ENCODE measurements around the gene CACHD1.

Gene CACHD1

DNA sequence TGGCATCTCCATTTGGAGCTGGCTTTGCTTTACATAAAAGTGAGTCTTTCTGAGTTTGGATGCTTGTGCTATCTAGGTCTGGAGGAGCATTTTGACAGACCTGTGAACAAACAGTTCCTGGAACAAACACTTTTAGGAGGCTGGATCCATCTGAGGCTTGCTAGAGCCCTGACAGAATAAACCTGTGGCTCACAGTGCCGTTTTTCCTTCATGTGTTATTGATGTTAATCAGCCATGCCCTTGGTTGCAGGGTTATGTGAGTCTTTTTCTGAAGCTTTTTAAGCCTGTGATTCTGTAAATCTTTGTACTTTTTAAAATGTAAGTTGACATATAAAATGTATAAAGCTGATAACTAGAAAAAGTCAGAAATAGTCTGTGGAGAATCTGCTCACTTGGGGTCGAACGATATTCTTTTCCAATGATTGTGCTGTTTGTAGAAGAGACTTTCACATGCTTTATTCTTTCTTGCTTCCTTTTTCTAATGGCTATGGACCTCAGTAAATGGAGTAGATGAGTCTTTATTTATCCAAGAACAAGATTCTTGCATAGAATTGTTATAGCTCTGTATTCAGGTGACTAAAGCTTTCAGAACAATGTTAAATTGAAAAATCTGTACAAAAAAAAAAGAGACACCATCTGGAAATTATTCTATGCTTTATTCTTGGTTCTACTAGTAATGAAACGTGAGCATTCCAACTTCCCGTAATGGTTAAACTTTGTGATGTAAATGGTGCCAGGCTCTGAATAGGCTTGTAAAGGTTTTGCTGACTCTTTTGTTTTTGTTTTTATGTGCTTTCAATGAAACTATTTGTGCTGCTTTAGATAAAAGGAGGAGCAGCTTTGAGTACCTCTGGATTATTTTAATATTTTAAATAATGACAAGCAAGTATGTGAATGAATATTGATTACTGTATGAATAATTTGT is 53.7 kb downstream of the CACHD1 start:
- DNase-seq (ENCODE audit: low spot score), result no peak

DNA sequence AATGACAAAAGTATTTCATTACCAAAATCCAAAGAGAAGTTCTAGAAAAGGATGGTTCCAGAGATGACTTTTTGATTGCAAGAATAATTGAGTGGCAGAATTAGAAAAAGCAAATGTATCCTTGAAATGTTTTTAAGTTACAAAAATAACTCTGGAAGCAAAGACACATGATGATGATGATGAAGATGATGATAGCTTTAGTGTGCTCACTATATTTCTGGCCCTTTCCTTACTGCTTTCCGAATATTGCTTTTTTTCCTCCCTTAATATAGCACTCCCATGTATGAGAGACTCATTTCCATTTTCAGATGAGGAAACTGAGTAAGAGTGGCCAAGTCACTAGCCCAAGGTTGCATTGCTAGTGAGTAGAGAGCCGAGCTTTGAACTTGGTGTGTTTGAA is 54.7 kb downstream of the CACHD1 start:
- no peak for DNase-seq (ENCODE audit: low spot score)

DNA sequence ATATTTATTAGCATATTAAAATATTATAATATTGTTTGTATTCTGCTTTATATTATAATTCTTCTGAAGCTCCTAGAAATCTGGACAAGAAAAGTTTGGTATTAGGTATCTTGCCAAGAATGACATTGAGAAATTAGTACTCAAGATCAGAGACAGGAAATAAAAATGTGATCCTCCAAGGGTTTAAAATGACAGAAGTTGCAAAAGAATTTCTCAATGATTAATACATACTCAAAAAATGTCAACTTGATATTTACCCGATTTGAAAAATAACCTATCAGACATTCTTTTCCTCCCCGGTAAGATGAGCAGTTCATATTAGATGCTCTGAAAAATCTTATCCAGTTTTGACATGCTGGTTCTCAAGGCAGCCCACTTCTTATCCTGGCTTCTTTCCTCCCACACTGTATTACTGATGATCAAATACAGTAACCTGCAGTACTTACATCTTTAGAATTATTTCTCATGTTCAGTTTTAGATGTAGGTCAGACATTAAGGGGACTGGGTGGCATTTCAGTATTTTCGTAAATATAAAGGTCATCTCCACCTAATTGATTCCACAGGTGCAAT is 55.3 kb downstream of the CACHD1 start:
- no peak for DNase-seq (ENCODE audit: low spot score)

DNA sequence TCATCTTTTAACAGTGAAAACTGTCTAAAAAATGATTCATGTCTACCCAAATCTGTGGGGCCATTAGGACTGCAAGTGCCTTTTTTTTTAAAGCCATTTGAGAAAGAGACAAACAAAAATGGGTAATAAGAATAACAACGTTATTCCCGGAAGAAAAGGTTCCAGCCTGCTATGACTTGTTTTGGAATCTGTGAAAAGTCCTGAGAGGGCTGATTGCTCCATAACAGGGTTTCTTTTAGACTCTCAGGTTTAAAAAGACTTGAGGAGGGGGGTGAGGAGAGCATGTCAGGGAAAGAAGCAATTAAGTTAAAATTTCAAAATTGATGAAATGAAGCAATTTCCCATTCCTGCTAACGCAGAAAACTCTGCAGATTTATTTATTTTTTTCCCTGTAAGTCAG is 56.4 kb downstream of the CACHD1 start:
- DNase-seq (ENCODE audit: low spot score), result no peak

DNA sequence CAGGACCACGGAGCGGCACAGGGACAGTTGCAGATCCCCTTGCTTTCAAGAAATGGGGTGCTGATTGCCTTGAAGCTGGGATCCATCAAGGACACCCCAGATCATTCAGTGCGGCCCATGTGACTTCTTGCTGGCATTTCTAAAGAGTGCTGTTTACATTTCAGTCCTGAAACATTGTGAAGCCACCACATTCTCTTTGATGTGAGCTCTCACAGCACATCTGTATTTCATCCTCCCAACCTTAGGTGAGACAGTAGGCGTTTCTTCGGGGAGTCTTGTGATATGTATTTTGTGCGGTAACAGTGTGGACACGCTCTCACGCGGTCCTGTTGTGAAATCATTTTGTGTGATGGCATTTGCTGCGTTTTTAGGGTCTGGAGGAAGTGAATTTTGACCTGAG is 57.2 kb downstream of the CACHD1 start:
- no peak for DNase-seq (ENCODE audit: low spot score)

DNA sequence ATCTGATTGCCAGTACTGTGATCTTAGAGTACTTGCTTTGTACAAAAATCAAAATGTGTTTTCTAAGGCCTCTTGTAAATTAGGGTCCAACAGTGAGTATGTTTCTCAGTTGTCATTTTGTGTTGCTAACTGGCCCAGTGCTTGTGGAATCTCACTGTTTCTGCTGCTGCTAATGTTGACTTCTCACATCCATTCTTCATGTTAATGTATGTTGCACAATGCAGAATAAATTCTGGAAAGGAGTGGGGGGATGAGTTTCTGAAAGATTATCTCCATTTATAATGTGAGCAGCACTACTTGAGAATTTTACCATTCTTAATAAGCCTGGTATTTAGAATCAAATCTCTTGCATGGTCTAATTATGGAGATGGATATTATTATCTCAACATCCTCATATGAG is 57.9 kb downstream of the CACHD1 start:
- no peak for DNase-seq (ENCODE audit: low spot score)

DNA sequence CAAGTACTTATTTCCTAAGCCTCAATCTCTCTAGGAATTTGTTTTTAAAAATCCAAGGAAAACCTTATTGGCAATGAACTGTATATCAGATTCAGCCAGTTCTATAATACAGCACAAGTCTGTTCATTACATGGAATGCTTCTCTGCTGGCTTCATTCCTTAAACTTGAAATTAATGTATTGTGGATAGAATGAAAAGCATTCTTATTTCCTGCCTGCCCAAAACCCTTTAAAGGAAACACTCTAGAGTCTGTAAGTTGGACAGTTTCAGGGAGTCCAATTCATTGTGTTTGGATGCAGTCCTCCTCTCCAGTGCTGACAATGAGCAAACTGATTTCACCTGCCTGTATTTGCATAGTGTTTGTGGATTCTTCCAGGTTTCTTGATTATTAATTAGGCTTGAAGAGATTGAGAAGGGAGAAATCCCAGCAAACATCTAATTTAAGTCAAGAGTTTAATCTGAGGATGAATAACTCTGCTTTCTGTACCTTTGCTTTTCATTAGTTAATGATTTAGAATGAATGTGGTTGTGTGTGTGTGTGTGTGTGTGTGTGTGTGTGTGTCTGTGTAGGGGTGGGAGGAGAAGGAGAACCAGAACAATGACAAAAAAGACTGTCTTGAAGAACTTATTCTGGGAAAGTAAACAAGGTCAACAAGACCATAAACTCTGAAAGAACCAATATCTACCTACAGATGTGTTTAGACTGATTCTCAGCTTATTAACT is 61.2 kb downstream of the CACHD1 start:
- no peak for DNase-seq (ENCODE audit: low spot score)

DNA sequence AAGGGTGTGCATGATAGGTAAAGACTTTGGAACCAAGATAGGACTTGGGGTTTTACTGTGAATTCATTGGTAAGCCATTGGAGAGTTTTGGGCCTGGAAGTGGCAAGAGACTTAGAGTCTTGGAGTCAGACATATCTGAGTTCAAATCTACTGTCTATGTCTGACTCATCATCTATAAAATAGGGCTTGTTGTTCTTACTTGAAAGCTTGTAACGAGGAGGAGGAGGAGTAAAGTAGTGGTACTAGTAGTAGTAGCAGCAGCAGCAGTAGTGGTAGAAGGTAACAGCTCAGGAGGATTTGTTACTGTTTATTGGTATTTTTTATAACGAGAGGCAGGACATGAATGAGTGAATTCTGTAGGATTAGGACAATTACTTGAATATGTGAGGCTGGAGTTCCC is 62.7 kb downstream of the CACHD1 start:
- DNase-seq (ENCODE audit: low spot score), result no peak

DNA sequence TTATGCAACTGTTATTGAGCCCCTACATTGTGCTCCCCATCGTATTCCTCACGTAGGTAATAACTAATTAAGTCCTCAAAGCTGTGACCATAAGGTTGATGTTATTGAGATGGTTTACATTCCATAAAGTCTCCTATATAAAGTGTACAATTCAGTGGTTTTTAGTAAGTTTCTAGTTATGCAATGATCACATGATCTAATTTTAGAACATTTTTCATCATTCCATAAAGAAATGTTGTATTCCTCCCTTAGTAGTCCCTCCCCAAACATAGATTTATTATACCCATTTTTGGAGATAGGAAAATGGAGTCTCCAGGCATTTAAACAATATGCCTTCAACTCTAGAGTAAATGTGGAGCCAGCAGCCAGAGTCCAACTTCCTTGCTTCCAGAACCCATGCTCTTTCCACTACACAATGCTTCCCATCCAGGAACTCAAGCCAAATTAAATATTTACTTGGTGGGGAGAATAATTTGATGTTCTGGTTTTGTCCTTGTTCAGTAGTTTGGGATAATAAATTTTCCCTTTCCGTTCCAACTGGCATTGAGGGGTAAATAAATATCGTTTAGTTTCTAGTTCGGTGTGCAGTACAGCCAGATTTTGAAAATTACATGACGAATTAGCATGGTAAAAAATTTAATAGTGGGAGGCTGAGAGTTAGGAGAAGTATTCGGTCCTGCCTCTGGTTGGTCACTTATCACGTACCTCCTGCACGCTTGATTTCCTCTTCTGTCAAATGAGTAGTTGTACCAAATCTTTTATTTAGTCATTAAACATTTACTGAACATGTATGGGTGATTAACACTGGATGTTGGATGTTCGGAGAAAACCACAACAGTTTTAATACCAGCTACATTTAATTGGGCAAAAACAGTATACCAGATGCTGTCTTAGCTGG is 66.3 kb downstream of the CACHD1 start:
- DNase-seq (ENCODE audit: low spot score), result no peak

DNA sequence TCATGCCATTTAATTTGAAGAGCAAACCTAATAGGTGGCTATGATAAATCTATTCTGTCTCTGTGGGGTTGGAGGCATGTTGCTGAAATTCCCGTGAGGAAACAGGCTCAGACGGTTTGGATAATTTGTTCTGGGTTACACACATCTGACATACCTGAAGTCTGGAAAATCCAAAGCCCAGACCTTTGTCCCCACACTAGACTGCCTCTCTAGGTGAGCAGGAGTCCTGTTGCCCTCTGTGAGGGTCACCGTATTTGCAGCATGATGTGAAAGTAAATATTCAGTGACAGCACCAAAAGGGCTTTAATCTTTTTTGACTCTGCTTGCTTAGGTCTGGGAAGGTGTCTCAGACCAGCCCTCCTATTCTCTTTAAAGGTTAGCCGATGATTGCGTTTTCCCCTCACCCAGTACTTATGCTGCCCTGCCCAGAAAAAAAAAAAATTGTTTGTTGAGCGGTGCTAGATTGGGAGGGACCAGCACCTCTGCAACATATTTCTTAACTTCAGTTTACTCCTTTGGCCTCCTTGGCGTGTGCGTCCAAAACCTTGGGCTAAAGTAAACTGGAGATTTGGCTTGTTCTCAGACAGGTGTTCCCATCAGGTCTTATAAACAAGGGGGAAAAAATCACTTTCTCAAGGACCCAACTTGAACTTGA is 67.0 kb downstream of the CACHD1 start:
- DNase-seq (ENCODE audit: low spot score), result no peak

DNA sequence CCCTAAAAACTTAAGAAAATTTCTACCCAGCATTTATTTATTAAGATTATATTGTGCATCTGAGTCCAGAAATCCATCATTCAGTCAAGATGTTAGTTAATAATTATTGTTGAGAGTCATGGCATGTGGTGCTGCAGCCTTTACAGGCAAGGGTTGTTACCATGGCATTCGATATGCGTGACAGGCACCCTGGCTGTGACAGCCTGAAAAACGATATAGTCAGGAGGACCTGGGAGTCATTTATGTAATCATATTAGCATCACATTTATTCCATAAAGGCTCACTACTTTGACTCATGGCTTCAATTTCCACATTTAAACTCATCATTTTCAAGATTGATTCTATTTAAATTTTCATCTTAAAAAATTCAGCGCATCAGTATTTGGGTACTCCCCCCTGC is 68.0 kb downstream of the CACHD1 start:
- no peak for DNase-seq (ENCODE audit: low spot score)

DNA sequence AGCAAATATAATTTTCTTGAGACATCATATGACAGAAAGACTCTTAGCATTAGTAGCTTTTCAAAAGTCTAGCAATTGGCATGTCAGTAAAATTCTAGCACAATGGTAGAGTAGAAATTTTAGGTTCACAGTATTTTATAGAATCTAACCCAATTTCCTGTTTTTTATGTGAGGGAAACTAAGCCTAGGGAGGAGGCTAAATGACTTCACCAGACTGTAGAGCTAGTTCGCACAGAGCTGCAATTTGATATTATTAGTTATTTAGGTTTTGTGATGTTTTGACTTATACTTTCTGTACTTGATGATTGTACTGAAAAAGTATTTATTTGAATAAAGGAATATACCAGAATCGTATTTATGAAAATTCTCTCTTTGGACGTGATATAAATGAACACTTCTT is 68.5 kb downstream of the CACHD1 start:
- DNase-seq (ENCODE audit: low spot score), result no peak

DNA sequence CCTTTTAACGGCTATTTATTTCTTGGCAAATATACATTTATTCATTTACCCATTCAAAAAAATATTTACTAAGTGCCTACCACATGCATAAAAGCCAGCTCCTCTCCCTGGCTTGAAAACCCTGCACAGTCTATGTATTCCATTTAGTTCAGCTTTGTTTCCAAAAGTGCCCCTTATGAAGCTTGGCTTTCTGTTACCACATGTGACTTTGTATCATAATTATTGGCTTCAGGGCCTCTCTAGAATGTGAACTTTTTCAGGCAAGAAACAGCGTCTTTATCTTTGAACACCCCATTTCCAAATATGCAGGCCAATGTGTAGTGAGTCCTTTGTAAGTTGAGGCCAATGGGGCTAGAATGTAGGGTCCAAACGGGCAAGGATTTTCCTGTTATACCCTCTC is 69.4 kb downstream of the CACHD1 start:
- DNase-seq (ENCODE audit: low spot score), result no peak

DNA sequence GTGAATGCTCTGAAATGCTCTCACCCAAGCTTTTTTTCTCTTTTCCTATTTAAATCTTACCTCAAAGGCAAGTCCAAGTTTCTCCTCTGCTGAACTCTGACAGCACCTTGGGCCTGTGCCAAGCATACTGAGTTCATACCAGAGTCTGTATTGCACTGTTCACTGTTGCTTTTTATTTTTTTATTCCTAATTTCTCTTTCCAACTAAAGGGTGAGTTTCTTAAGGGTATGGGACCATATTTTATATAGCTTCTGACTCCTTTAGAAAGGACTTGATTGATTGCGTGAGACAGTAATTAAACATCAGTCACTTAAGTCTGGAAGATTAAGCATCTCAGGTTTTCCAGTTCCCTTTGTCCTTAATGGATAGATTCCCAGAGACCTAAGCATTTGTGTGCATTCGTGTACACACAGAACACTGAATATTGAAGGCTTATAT is 69.9 kb downstream of the CACHD1 start:
- DNase-seq (ENCODE audit: low spot score), result no peak

DNA sequence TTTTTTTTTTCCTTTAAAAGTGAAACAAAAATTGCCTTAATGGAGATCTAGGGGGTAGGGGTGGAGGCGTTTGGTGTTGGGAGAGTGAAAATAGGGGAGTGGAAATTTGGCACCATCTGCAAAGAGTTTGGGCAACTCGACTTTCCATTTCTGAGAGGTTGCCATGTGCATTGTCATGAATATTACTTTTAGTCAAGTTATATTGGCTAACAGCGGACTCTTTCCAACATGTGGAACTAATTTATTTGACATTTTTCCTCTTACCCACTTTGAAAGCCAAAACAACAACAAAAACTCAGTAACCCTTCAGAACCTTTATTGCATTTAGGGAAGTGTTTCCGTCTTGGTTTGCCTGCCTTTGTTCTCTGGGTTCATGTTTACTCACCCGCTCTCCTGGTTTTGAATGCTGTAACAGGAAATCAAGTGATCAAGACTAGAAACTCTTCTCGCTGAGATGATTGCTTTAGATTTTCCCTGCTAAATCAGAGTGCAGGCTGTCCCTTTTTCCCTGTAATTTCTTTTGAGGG is 70.4 kb downstream of the CACHD1 start:
- DNase-seq (ENCODE audit: low spot score), result no peak

DNA sequence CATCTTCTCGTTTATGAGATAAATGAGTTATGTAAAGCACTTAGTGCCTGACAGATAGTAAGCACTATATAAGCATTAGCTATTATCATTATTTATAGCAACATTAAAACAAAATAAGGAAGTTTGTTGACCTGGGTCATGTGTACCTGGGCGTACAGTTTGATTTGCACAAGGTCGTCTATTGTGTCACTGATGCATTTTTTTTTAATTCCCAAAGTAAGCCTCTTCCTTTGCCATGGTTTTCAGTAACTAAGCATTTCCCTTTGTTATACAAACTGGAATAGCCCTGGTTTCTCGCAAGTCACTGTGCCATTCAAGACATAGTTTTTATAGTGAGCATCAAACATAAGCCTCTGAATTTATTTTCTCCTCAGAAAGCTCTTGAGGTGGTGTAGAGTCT is 72.2 kb downstream of the CACHD1 start:
- no peak for DNase-seq (ENCODE audit: low spot score)

DNA sequence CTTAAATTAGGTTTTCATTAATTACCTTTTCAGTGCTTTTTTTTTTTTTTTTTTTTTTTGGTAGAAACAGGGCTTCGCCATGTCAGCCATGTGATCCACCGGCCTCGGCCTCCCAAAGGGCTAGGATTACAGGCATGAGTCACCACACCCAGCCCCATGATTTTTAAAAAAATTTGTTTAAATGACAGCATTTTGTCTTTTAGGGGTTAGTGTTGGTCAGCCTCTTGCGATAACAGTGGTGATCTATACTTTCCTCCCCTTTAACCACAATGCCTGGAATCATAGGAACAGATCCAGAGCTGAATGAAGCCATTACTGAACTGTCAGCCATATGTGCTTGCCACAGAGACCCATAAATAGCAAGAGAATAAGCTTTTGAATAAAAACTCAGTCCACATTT is 73.9 kb downstream of the CACHD1 start:
- no peak for DNase-seq (ENCODE audit: low spot score)

DNA sequence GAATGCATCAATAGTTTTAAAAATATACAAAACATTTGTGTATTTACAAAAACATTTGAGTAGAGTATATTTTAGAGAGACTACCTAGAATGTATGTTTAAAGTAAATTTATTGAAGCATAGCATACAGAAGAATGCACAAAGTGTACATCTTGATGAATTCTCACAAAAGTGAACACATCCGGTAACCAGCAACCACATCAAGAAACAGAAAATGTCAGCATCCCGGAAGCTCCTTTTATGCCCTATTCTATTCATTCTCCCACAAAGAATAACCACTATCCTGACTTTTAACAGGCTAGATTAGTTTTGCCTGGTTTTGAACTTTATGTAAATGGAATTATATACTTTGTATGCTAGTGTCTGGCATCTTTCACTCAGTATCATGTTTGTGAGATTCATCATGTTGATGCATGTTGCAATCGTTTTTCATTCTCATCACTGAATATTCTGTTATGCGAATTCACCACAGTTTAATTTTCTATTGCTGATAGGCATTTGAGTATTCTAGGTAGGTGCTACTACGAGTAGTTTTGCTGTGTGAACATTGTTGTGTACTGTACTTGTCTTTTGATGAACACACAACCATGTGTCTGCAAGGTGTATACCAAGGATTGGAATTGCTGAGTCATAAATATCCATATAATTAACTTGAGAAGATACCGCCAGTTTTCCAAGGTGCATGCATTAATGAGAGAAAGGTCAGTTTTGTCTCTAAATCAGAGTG is 75.4 kb downstream of the CACHD1 start:
- no peak for DNase-seq (ENCODE audit: low spot score)

DNA sequence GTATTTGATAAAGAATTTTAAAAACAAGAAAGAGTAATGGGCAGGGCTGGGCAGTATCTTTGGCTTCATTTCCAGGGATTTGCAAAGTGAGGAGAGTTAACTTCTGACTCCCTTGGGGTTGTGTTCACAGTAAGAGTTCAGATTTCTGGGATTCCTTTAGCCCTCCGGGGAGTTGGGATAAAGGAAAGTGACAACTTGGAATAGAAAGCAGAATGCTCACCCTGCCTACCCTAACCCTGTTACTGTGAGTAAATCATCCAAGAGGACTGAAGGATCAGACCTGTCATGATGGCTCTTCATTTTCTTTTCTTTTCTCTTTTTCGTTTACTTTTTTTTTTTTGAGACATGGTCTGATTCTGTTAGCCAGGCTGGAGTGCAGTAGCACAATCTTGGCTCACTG is 76.1 kb downstream of the CACHD1 start:
- DNase-seq (ENCODE audit: low spot score), result no peak

DNA sequence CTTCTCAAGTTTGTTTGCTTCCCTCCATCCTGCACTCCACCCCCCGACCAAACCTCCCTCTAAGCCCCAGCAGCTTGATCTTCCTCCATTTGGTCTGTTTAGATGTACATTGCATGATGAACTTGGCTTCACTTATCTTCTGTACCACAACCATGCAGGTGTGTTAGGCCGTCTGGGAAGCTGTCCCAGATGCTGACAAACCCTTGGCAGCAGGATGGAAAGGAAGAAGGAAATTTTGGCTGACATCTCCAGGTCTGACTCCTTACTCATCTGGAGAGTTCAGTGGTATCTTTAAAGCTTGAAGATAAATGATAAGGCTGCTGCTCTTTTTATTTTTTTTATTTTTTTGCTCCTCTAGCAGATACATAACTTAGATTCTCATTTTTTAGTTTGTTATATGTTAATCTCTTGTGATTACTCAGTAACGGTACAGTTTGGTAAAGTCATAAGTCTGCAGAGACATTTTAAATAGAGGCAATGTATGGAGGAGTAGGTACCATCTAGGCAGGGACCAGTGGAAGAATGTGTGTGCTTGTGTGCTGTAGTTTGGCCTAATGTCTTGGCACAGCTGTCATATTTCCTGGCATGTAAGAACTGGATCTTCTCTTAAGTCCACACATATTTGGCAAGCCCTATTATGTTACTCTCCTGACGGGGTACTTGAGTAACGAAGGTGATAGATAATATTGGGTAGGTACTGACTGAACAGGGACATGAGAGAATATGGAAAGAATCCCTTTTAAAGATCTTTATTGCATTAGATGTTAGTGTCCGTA is 79.7 kb downstream of the CACHD1 start:
- no peak for DNase-seq (ENCODE audit: low spot score)
